GM12878 (cell line): Measurements from ENCODE around the gene HS6ST1. TPM values are rescaled to one million over a fixed set of nuclear protein-coding genes. Genes with fewer than 3 reads are reported as not detected.
A peak's percentile ranks its signal among the peaks of the same experiment; 100 is the strongest.

Source experiments
- IKZF2 ChIP-seq, 2 experiments: fragments of 450-650 bp; IDR thresholded peaks; 2 replicates each; pipeline ENCODE4 v1.6.1; 2017; ENCODE audit warnings: mild to moderate bottlenecking in 2 of 2, moderate library complexity in 2 of 2
- KDM1A ChIP-seq: fragments of 200-600 bp; sonication (generic); IDR thresholded peaks from 2 replicates; pipeline ENCODE4 v1.6.1; 2016; ENCODE audit warnings: borderline replicate concordance
- NBN ChIP-seq: fragments of 450-650 bp; IDR thresholded peaks from 2 replicates; pipeline ENCODE4 v1.6.1; 2016
- POLR2AphosphoS2 ChIP-seq: IDR thresholded peaks from 2 replicates; pipeline ENCODE4 v1.6.1; 2011; ENCODE audit warnings: low read depth, mild to moderate bottlenecking, low read length, improper control_type of control experiment, moderate library complexity
- SMARCA5 ChIP-seq: fragments of 450-650 bp; IDR thresholded peaks from 2 replicates; pipeline ENCODE4 v1.6.1; 2017; ENCODE audit warnings: mild to moderate bottlenecking
- ZNF274 ChIP-seq: IDR thresholded peaks from one replicate; pipeline ENCODE4 v1.8.0; 2011; ENCODE audit not compliant: insufficient read length, insufficient read depth
- polyA plus RNA-seq, 11 experiments: library from polyadenylated mRNA; depleted of rRNA in 4 of 11; unstranded in 6 of 11; stranded (reverse) in 5 of 11; fragments of >200 nt; fragmentation: Nextera tagmentation in 4 of 11; fragmentation: Illumina TruSeq in 1 of 11; extraction: Ambion mirVana in 4 of 11; extraction: Trizol in 1 of 11; gene quantifications; 1 replicate in 1 of 11; 2 replicates in 10 of 11; pipeline versions ENCODE4 v1.2.1 to v1.2.3, GENCODE V29; 2011 to 2016; ENCODE audit warnings: inconsistent platforms in 2 of 11, missing spikeins in 2 of 11, low read depth in 1 of 11
- total RNA-seq, 4 experiments: library from RNA; depleted of rRNA in 3 of 4; stranded (reverse); fragments of >200 nt in 3 of 4; fragmentation: Illumina TruSeq in 1 of 4; extraction: Trizol in 1 of 4; gene quantifications; 2 replicates each; pipeline versions ENCODE4 v1.2.1 to v1.2.3, GENCODE V29; 2013 to 2021
- TF ChIP-seq, protein P1 (sequence below), 3 experiments: IDR thresholded peaks in 2 of 3; conservative IDR thresholded peaks in 1 of 3; 2 replicates each; pipeline ENCODE4 v1.5.1; 2011; ENCODE audit warnings: low read depth in 3 of 3, low read length in 3 of 3, mild to moderate bottlenecking in 3 of 3, control low read depth in 2 of 3, moderate library complexity in 2 of 3, inconsistent platforms in 1 of 3, mixed read lengths in 1 of 3; ENCODE audit not compliant: control insufficient read depth in 2 of 3, insufficient read depth in 1 of 3; ENCODE audit errors: extremely low read depth in 1 of 3
- TF ChIP-seq, protein P2 (sequence below): fragments of 150-350 bp; IDR thresholded peaks from 2 replicates; pipeline ENCODE4 v1.6.1; 2016; ENCODE audit warnings: low read depth, low read length

The HS6ST1 gene
- total and polyA plus RNA-seq, 10 of the 15 experiments (the other 5 are each of a cell fraction or from before 2014, with no cell fraction given), result 0.48 to 17.0 (median 4.7) TPM

DNA sequence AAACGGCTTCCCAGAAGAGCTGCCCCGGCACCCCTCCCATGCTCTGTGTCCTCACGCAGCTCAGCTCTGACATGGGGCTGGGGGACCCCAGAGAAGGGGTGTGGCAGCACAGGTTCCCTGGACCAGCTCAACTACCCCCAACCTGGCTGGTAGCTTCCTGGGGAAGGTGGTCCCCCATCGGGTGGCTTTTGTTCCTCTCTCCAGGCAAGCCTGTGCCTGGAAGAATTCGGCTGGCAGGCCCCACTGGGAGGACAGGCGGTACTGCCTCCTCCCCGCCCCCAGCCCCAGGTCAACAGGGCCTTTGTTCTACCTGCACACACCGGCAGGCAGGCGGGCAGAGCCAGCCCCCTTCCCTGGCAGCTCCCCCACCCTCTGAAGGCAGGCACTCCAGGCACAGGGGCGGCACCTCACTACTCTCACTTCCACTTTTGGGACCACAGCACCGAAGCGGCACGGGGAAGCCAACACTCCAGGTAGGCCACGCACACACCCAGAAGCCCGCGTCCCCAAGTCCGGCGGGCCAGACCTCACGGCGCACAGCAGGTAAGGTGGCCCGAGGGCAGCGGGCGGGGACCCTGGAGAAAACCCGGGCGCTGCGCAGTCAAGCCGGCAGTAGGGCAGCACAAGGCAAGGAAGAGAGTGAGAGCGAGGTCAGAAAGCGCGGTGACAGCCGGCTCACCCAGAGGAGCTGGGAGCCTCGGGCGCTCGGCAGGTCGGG lies 1.3 kb downstream of the HS6ST1 start (continued):
- TF ChIP-seq, protein P1, sequence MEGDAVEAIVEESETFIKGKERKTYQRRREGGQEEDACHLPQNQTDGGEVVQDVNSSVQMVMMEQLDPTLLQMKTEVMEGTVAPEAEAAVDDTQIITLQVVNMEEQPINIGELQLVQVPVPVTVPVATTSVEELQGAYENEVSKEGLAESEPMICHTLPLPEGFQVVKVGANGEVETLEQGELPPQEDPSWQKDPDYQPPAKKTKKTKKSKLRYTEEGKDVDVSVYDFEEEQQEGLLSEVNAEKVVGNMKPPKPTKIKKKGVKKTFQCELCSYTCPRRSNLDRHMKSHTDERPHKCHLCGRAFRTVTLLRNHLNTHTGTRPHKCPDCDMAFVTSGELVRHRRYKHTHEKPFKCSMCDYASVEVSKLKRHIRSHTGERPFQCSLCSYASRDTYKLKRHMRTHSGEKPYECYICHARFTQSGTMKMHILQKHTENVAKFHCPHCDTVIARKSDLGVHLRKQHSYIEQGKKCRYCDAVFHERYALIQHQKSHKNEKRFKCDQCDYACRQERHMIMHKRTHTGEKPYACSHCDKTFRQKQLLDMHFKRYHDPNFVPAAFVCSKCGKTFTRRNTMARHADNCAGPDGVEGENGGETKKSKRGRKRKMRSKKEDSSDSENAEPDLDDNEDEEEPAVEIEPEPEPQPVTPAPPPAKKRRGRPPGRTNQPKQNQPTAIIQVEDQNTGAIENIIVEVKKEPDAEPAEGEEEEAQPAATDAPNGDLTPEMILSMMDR (IDR thresholded peaks at IDR 0.05 in 2 of 3, conservative IDR thresholded peaks at IDR 0.05 in 1 of 3; ENCODE audit: control insufficient read depth in 2 of 3, extremely low read depth in 1 of 3, insufficient read depth in 1 of 3, low read depth in 3 of 3, low read length in 3 of 3), result no peak
- TF ChIP-seq, protein P2, sequence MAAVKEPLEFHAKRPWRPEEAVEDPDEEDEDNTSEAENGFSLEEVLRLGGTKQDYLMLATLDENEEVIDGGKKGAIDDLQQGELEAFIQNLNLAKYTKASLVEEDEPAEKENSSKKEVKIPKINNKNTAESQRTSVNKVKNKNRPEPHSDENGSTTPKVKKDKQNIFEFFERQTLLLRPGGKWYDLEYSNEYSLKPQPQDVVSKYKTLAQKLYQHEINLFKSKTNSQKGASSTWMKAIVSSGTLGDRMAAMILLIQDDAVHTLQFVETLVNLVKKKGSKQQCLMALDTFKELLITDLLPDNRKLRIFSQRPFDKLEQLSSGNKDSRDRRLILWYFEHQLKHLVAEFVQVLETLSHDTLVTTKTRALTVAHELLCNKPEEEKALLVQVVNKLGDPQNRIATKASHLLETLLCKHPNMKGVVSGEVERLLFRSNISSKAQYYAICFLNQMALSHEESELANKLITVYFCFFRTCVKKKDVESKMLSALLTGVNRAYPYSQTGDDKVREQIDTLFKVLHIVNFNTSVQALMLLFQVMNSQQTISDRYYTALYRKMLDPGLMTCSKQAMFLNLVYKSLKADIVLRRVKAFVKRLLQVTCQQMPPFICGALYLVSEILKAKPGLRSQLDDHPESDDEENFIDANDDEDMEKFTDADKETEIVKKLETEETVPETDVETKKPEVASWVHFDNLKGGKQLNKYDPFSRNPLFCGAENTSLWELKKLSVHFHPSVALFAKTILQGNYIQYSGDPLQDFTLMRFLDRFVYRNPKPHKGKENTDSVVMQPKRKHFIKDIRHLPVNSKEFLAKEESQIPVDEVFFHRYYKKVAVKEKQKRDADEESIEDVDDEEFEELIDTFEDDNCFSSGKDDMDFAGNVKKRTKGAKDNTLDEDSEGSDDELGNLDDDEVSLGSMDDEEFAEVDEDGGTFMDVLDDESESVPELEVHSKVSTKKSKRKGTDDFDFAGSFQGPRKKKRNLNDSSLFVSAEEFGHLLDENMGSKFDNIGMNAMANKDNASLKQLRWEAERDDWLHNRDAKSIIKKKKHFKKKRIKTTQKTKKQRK, result no peak
- TF ChIP-seq POLR2AphosphoS2 (no peak), ZNF274 (no peak), KDM1A (no peak), SMARCA5 (no peak), NBN (peak; percentile 42; the same call in 1 of the 2 replicates), IKZF2 (IDR thresholded peaks at IDR 0.05) (peak; percentile 55 to 63; a peak in 3 of 4 replicates)
